A549 (cell line): Measurements from ENCODE around the gene SORCS2. TPM values are rescaled to one million over a fixed set of nuclear protein-coding genes. Genes with fewer than 3 reads are reported as not detected.

Experiments used
- ATAC-seq, 2 experiments: fragments of 200-7000 bp in 1 of 2; fragments of >200 bp in 1 of 2; cut with Nextera tagmentation in 1 of 2; cut with Tn5 transposase in 1 of 2; 3 replicates each; pipeline versions ENCODE4 v1.8.0 to v1.9.1; 2018 to 2020; ENCODE audit warnings: mild to moderate bottlenecking in 1 of 2, moderate library complexity in 1 of 2
- CTCF ChIA-PET: fragments of 300-600 bp; sonication (Branson Sonifier 250); formaldehyde crosslinking; extraction: SDS; loops from one replicate; lab custom pipeline; 2021; ENCODE audit warnings: antibody characterized with exemption, inconsistent platforms; lab: Yijun Ruan, JAX
- POLR2A ChIA-PET: fragments of 350-600 bp; formaldehyde crosslinking; extraction: SDS; loops from one replicate; lab custom pipeline; 2021; ENCODE audit warnings: antibody characterized with exemption, inconsistent platforms; lab: Yijun Ruan, JAX
- DNase-seq, 2 experiments: peaks; one replicate each; pipeline versions ENCODE4 v3.0.0 to v3.0.0-alpha.2; 2011 to 2016; ENCODE audit warnings: low read depth in 1 of 2, low spot score in 1 of 2
- FAIRE-seq: peaks from 2 replicates; lab custom pipeline; 2011; peaks lifted over from hg19 to GRCh38; lab: Jason Lieb, UNC
- H3K27ac ChIP-seq, 2 experiments: fragments of >200 bp; sonication (Bioruptor Twin); formaldehyde crosslinking; 3 replicates each; pipeline ENCODE4 v1.5.1; 2016 to 2017
- H3K4me1 ChIP-seq: fragments of >200 bp; sonication (Bioruptor Twin); formaldehyde crosslinking; 3 replicates; pipeline ENCODE4 v1.6.1; 2016
- H3K4me2 ChIP-seq: fragments of >200 bp; sonication (Bioruptor Twin); formaldehyde crosslinking; 3 replicates; pipeline ENCODE4 v1.6.1; 2016
- H3K4me3 ChIP-seq: fragments of >200 bp; sonication (Bioruptor Twin); formaldehyde crosslinking; 3 replicates; pipeline ENCODE4 v1.5.1; 2016
- H3K9me3 ChIP-seq: fragments of >200 bp; sonication (Bioruptor Twin); formaldehyde crosslinking; 3 replicates; pipeline ENCODE4 v1.6.1; 2016
- BHLHE40 ChIP-seq: IDR thresholded peaks from 2 replicates; pipeline ENCODE4 v1.6.1; 2012; ENCODE audit warnings: low read depth, low read length, inconsistent platforms
- CBX8 ChIP-seq: fragments of 200-600 bp; sonication (generic); IDR thresholded peaks from 2 replicates; pipeline ENCODE4 v1.6.1; 2016
- EHF ChIP-seq: fragments of 250-450 bp; sonication (Bioruptor Pico); IDR thresholded peaks from 2 replicates; pipeline ENCODE4 v1.5.0; 2020; ENCODE audit warnings: mild to moderate bottlenecking
- ESRRA ChIP-seq: fragments of 150-350 bp; IDR thresholded peaks from 2 replicates; pipeline ENCODE4 v1.6.1; 2014; ENCODE audit warnings: mild to moderate bottlenecking, low read length, borderline replicate concordance
- FOSB ChIP-seq: fragments of 250-450 bp; sonication (Bioruptor Pico); IDR thresholded peaks from 2 replicates; pipeline ENCODE4 v1.5.0; 2020; ENCODE audit warnings: mild to moderate bottlenecking, moderate library complexity
- GATA3 ChIP-seq: IDR thresholded peaks from 2 replicates; pipeline ENCODE4 v1.6.1; 2012; ENCODE audit warnings: borderline replicate concordance
- HOXB5 ChIP-seq: fragments of 250-450 bp; sonication (Bioruptor Pico); IDR thresholded peaks from 2 replicates; pipeline ENCODE4 v1.5.0; 2020; ENCODE audit warnings: mild to moderate bottlenecking, moderate library complexity
- NFE2L2 ChIP-seq: fragments of 150-350 bp; conservative IDR thresholded peaks from 2 replicates; pipeline ENCODE4 v1.6.1; 2014; ENCODE audit warnings: low read length
- RCOR1 ChIP-seq: fragments of 150-350 bp; IDR thresholded peaks from 2 replicates; pipeline ENCODE4 v1.6.1; 2014; ENCODE audit warnings: antibody characterized with exemption, low read length, low read depth
- RNF2 ChIP-seq: fragments of 200-600 bp; sonication (generic); IDR thresholded peaks from 2 replicates; pipeline ENCODE4 v1.6.1; 2016; ENCODE audit warnings: low read depth, mild to moderate bottlenecking, antibody characterized with exemption, moderate library complexity, borderline replicate concordance
- TP53 ChIP-seq: fragments of 250-450 bp; sonication (Bioruptor Pico); IDR thresholded peaks from 2 replicates; pipeline ENCODE4 v1.5.0; 2021; ENCODE audit warnings: mild to moderate bottlenecking, moderate library complexity
- ZFP36 ChIP-seq: fragments of 450-650 bp; IDR thresholded peaks from 2 replicates; pipeline ENCODE4 v1.6.1; 2014; ENCODE audit warnings: borderline replicate concordance; ENCODE audit not compliant: partially characterized antibody
- ZNF302 ChIP-seq: fragments of 250-450 bp; sonication (Bioruptor Pico); IDR thresholded peaks from 2 replicates; pipeline ENCODE4 v1.9.0; 2021; ENCODE audit warnings: inconsistent platforms, mild to moderate bottlenecking, moderate library complexity
- WGBS: methylation state at CpG from one replicate; pipeline ENCODE4 v1.1.6; 2017; ENCODE audit errors: missing lambda C conversion rate; 5-methylcytosine and 5-hydroxymethylcytosine counted together
- polyA plus RNA-seq, 4 experiments: library from polyadenylated mRNA; depleted of rRNA in 3 of 4; stranded (reverse); fragments of >200 nt; fragmentation: RNase III in 1 of 4; extraction: RNeasy Plus Mini Kit Qiagen cat#74134 plus additional on column Dnase treatment in 1 of 4; gene quantifications; 2 replicates in 3 of 4; 3 replicates in 1 of 4; pipeline ENCODE4 v1.2.3, GENCODE V29; 2011 to 2017
- TF ChIP-seq, protein P1 (sequence below): fragments of 150-350 bp; IDR thresholded peaks from 2 replicates; pipeline ENCODE4 v1.6.1; 2014; ENCODE audit warnings: low read depth, mild to moderate bottlenecking, low read length
- TF ChIP-seq, protein P2 (sequence below): IDR thresholded peaks from 2 replicates; pipeline ENCODE4 v1.6.1; 2012
- TF ChIP-seq, protein P3 (sequence below): fragments of 250-450 bp; sonication (Bioruptor Pico); IDR thresholded peaks from 2 replicates; pipeline ENCODE4 v1.5.0; 2020; ENCODE audit warnings: low read depth, mild to moderate bottlenecking, moderate library complexity
- TF ChIP-seq, protein P4 (sequence below): fragments of >200 bp; sonication (Bioruptor Twin); formaldehyde crosslinking; IDR thresholded peaks from 3 replicates; pipeline ENCODE4 v1.5.1; 2016
- TF ChIP-seq, protein P5 (sequence below): fragments of 200-600 bp; sonication (generic); IDR thresholded peaks from 2 replicates; pipeline ENCODE4 v1.6.1; 2016; ENCODE audit warnings: antibody characterized with exemption, mild to moderate bottlenecking, moderate library complexity

The SORCS2 gene
- polyA plus RNA-seq, 2 of the 4 experiments (the other 2 are of a cell fraction): 1.4 to 4.6 TPM

DNA sequence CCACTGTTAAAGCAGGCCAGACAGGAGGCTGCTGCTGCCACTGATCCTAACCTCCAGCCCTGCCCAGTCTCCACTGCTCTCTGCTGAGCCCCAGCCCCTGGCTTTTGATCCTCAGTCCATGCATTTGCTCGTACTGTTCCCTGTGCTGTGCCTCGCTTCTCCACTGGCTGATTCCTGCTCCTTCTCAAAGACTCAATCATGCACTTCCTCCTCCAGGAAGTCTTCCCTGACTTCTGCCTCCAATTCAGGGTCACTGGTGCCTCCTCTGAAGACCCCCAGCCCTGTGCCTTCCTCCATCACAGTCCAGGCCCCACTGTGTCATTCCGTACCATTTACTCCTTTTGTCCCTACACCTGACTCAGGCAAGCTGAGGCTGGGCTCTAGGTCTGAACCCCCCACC lies 473.0 kb downstream of the SORCS2 start:
- no peaks in the 10 kb centered on the region for H3K4me1 ChIP-seq
- H3K27ac ChIP-seq: no peak overlapping the region
- no peak for DNase-seq
- TF ChIP-seq ZFP36 (peak; percentile 55), RNF2 (no peak), CBX8 (no peak)
- TF ChIP-seq, all 56 proteins: peak for 1
- no peak for ATAC-seq
- FAIRE-seq: no peak
- Histone ChIP-seq H3K9me3 (no peaks in the 10 kb centered on the region), H3K4me3 (no peak overlapping the region), H3K4me2 (no peak overlapping the region)
- 76% methylated on average over 3 of the region's 3 CpGs for WGBS
- ChIA-PET POLR2A (no interaction called here), CTCF (interaction anchor here (1.2 kb wide), 1 partner anchor 14 kb away, joined by 3 read pairs; no protein-coding TSS in a partner anchor)

DNA sequence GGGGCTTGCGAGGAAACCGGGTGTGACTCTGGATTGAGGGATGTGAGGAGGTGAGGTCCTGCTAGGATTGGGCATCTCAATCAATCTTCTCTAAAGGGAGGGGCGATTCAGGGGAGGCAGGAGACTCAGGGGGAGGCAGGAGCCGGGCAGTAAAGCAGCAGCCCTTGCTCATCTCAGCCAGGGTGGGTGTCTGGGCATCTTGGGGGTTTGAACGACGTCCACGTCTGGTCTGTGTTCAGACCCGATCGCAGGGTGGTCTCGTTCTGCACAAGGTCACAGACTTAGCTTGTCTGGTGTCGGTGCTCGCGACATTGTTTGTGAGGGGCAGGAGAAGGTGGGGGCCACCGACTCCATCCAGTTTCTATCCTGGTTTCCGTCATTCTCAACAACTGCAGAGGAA lies 473.7 kb downstream of the SORCS2 start:
- Histone ChIP-seq H3K9me3 (no peaks in the 10 kb centered on the region), H3K4me3 (no peak overlapping the region), H3K27ac (no peak overlapping the region), H3K4me1 (no peaks in the 10 kb centered on the region), H3K4me2 (no peak overlapping the region)
- FAIRE-seq (no peak), ATAC-seq (no peak), DNase-seq (no peak)
- CTCF ChIA-PET: interaction anchor here (1.2 kb wide), 1 partner anchor 14 kb away, joined by 3 read pairs; no protein-coding TSS in a partner anchor
- 71% methylated on average over 14 of the region's 15 CpGs for WGBS
- POLR2A ChIA-PET: no interaction called here
- TF ChIP-seq ZNF302 (CRISPR knock-in tag) (no peak), RCOR1 (no peak), GATA3 (no peak), TP53 (CRISPR knock-in tag) (no peak), HOXB5 (no peak), EHF (no peak), ESRRA (no peak), FOSB (no peak), NFE2L2 (no peak), BHLHE40 (no peak)
- TF ChIP-seq, protein P1, sequence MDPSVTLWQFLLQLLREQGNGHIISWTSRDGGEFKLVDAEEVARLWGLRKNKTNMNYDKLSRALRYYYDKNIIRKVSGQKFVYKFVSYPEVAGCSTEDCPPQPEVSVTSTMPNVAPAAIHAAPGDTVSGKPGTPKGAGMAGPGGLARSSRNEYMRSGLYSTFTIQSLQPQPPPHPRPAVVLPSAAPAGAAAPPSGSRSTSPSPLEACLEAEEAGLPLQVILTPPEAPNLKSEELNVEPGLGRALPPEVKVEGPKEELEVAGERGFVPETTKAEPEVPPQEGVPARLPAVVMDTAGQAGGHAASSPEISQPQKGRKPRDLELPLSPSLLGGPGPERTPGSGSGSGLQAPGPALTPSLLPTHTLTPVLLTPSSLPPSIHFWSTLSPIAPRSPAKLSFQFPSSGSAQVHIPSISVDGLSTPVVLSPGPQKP: no peak
- TF ChIP-seq, protein P2, sequence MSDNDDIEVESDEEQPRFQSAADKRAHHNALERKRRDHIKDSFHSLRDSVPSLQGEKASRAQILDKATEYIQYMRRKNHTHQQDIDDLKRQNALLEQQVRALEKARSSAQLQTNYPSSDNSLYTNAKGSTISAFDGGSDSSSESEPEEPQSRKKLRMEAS: no peak
- TF ChIP-seq, protein P3, sequence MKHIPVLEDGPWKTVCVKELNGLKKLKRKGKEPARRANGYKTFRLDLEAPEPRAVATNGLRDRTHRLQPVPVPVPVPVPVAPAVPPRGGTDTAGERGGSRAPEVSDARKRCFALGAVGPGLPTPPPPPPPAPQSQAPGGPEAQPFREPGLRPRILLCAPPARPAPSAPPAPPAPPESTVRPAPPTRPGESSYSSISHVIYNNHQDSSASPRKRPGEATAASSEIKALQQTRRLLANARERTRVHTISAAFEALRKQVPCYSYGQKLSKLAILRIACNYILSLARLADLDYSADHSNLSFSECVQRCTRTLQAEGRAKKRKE: no peak
- TF ChIP-seq, protein P4, sequence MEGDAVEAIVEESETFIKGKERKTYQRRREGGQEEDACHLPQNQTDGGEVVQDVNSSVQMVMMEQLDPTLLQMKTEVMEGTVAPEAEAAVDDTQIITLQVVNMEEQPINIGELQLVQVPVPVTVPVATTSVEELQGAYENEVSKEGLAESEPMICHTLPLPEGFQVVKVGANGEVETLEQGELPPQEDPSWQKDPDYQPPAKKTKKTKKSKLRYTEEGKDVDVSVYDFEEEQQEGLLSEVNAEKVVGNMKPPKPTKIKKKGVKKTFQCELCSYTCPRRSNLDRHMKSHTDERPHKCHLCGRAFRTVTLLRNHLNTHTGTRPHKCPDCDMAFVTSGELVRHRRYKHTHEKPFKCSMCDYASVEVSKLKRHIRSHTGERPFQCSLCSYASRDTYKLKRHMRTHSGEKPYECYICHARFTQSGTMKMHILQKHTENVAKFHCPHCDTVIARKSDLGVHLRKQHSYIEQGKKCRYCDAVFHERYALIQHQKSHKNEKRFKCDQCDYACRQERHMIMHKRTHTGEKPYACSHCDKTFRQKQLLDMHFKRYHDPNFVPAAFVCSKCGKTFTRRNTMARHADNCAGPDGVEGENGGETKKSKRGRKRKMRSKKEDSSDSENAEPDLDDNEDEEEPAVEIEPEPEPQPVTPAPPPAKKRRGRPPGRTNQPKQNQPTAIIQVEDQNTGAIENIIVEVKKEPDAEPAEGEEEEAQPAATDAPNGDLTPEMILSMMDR: no peak
- TF ChIP-seq, protein P5, sequence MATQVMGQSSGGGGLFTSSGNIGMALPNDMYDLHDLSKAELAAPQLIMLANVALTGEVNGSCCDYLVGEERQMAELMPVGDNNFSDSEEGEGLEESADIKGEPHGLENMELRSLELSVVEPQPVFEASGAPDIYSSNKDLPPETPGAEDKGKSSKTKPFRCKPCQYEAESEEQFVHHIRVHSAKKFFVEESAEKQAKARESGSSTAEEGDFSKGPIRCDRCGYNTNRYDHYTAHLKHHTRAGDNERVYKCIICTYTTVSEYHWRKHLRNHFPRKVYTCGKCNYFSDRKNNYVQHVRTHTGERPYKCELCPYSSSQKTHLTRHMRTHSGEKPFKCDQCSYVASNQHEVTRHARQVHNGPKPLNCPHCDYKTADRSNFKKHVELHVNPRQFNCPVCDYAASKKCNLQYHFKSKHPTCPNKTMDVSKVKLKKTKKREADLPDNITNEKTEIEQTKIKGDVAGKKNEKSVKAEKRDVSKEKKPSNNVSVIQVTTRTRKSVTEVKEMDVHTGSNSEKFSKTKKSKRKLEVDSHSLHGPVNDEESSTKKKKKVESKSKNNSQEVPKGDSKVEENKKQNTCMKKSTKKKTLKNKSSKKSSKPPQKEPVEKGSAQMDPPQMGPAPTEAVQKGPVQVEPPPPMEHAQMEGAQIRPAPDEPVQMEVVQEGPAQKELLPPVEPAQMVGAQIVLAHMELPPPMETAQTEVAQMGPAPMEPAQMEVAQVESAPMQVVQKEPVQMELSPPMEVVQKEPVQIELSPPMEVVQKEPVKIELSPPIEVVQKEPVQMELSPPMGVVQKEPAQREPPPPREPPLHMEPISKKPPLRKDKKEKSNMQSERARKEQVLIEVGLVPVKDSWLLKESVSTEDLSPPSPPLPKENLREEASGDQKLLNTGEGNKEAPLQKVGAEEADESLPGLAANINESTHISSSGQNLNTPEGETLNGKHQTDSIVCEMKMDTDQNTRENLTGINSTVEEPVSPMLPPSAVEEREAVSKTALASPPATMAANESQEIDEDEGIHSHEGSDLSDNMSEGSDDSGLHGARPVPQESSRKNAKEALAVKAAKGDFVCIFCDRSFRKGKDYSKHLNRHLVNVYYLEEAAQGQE: no peak
- TF ChIP-seq, all 56 proteins: peak for 0
